Measurements from ENCODE around the gene BLOC1S4.
"Not testable (repeated sequence)": the region's sequence is repeated elsewhere in the genome, so short reads cannot be mapped to it uniquely, and the experiment has no call there.

The BLOC1S4 gene, protein sequence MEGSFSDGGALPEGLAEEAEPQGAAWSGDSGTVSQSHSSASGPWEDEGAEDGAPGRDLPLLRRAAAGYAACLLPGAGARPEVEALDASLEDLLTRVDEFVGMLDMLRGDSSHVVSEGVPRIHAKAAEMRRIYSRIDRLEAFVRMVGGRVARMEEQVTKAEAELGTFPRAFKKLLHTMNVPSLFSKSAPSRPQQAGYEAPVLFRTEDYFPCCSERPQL

DNA sequence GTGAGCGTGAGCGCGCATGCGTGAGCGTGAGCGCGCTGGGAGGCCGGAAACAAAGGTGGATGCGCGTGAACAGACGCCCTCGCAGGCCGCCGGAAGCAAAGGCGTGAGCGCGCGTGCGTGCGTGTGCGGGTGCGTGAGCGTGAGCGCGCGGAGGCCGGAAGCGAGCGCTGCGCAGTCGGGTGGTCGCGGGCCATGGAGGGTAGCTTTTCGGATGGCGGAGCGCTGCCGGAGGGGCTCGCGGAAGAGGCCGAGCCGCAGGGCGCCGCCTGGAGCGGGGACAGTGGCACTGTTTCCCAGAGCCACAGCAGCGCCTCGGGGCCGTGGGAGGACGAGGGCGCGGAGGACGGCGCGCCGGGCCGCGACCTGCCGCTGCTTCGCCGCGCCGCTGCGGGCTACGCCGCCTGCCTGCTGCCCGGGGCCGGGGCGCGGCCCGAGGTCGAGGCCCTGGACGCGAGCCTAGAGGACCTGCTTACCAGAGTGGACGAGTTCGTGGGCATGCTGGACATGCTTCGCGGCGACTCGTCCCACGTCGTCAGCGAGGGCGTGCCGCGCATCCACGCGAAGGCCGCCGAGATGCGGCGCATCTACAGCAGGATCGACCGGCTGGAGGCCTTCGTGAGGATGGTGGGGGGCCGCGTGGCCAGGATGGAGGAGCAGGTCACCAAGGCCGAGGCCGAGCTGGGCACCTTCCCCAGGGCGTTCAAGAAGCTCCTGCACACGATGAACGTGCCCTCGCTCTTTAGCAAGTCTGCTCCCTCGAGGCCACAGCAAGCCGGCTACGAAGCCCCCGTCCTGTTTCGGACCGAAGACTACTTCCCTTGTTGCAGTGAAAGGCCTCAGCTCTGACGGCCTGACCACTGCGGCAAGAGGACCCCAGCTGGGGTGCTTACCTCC is at the start of gene BLOC1S4:
BLOC1S4 (plus strand) TSS at position 157 of the 894 bp plus-strand sequence; CDS start at position 193, 36 bp downstream.
- DNase-seq: peak; percentile 73 to 94 (median 88)
- intact Hi-C loops (cut with DNase I): loop anchor here (2.0 to 10.0 kb wide), 2 partner anchors 67 to 269 kb away; partner anchors contain the start of gene KIAA0232

DNA sequence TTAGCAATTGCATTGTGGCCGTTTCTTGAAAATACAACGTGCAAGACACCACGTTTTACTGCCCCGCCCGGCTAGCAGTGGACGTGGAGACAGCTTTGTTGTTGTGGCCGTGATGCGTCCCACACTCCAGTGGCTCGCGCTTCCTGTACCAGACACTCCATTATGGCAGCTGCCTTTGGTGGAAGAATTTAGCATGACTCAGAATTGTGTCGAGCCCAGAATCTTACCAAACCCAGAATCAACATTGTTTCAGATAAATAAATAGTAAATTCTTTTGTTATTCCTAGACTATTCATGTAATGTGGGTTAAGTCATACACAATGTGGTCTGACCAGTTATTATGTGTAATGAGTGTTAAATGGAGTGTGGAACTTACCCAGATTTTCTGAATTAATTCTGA is 47.6 kb upstream of the BLOC1S4 start:
- no peak for DNase-seq
- intact Hi-C loops (cut with DNase I): no loop called here

DNA sequence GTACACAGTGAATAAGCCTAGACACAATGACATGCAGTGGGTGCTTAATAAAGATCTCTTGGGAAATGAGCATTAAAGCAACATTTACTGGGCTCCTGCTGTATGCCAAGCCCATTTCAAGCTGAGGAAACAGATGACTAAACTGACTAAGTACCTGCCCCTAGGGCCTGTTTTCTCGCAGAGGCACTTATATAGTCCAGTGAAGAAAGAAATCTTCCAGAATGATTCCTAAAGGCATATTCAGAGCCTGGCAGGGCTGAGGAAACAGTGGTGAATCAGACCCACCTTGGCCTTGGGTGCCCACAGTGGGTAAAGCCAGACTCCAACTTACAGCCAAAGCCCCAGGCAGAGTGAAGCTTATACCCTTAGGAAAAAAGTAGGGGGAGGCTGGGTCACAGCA is 44.3 kb upstream of the BLOC1S4 start:
- intact Hi-C loops (cut with DNase I): no loop called here
- no peak for DNase-seq

DNA sequence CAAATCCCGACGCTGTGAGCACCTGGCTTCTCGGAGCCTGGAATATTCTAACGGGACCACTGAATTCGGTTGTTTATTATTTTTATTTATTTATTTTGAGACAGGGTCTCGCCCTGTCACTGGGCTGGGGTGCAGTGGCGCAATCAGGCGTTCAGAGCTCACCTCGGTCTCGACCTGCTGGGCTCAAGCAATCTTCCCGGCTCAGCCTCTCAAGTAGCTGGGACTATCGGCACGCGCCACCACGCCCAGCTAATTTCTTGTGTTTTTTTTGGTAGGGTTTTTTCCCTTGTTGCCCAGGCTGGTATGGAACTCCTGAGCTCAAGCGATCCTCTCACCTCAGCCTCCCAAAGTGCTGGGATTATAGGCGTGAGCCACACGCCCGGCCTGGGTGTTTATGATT is 43.8 kb upstream of the BLOC1S4 start:
- no peak for DNase-seq
- intact Hi-C loops (cut with DNase I): no loop called here

DNA sequence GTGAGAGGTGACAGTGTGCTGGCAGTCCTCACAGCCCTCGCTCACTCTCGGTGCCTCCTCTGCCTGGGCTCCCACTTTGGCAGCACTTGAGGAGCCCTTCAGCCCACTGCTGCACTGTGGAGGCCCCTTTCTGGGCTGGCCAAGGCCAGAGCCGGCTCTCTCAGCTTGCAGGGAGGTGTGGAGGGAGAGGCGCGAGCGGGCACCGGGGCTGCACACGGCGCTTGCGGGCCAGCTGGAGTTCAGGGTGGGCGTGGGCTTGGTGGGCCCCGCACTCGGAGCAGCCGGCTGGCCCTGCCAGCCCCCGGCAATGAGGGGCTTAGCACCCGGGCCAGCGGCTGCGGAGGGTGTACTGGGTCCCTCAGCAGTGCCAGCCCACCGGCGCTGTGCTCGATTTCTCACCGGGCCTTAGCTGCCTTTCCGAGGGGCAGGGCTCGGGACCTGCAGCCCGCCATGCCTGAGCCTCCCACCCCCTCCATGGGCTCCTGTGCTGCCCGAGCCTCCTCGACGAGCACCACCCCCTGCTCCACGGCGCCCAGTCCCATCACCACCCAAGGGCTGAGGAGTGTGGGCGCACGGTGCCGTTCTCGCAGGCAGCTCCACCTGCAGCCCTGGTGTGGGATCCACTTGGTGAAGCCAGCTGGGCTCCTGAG is 43.3 kb upstream of the BLOC1S4 start:
- intact Hi-C loops (cut with DNase I); DNase-seq: not testable (repeated sequence)

DNA sequence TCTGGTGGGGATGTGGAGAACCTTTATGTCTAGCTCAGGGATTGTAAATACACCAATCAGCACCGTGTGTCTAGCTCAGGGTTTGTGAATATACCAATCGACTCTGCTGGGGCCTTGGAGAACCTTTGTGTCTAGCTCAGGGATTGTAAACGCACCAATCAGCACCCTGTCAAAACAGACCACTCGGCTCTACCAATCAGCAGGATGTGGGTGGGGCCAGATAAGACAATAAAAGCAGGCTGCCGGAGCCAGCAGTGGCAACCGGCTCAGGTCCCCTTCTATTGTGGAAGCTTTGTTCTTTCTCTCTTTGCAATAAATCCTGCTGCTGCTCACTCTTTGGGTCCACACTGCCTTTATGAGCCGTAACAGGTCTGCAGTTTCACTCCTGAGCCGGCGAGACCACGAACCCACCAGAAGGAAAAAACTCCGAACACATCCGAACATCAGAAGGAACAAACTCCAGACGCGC is 42.7 kb upstream of the BLOC1S4 start:
- DNase-seq: peak in 28 of 42 donors; percentile 6 to 70 (median 43)
- intact Hi-C loops (cut with DNase I): not testable (repeated sequence)

DNA sequence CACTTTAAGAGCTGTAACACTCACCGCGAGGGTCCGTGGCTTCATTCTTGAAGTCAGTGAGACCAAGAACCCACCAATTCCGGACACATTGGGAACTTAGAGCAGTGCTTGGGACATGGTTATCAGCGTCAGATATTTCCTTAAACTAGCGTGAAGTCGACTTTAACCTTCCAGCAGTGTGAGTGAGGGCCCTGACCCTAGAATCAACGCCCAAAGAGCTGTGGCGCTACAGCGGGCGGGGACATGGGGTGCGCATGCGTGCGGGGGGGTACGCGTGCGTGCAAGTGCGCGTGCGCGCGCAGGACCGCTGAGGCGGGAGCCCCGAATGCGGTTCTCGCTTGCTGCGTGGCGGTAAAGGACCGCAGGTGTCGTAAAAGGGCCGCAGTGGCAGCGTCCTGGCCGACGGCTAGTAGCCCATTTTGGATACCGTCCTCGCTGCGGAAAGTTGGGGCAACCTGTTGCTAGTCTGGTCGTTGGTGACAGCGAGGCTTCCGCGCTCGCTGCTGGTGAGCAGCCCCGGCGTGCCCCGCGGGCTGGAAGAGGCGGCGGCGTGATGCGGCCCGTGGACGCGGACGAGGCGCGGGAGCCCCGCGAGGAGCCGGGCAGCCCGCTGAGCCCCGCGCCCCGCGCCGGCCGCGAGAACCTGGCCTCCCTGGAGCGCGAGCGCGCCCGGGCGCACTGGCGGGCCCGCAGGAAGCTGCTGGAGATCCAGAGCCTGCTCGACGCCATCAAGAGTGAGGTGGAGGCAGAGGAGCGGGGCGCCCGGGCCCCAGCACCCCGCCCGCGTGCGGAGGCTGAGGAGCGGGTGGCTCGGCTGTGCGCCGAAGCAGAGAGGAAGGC is 42.1 kb upstream of the BLOC1S4 start:
- intact Hi-C loops (cut with DNase I): no loop called here
- DNase-seq: peak; percentile 86 to 97 (median 93)

DNA sequence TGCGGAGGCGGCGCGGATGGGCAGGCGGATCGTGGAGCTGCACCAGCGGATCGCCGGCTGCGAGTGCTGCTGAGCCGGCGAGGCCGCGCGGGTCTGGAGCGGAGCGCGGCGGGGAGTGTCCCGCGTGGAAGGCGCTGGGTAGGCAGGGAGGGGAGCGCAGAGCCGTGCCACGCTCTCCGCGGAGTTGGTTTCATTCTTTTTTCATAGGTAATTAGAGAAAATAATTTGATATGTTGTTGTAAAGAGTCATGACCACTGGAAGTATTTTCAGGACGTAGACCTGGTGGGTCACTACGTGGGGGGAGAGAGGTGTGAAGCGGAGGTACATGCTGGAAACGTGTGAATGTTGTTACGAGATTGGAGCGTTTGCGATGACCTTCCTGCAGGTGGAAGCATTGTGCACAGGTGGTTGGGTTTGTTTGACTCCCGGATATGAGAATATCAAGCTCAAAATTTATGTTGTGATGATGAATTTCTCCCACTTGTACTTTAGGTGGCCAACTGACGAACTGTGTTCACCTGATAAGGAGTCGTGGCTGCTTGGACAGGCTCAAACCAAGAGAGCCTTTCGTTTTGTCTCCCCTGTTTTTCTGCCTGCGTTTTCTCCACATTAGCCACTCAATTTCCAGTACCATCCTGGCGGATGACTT is 41.3 kb upstream of the BLOC1S4 start:
- intact Hi-C loops (cut with DNase I): no loop called here

DNA sequence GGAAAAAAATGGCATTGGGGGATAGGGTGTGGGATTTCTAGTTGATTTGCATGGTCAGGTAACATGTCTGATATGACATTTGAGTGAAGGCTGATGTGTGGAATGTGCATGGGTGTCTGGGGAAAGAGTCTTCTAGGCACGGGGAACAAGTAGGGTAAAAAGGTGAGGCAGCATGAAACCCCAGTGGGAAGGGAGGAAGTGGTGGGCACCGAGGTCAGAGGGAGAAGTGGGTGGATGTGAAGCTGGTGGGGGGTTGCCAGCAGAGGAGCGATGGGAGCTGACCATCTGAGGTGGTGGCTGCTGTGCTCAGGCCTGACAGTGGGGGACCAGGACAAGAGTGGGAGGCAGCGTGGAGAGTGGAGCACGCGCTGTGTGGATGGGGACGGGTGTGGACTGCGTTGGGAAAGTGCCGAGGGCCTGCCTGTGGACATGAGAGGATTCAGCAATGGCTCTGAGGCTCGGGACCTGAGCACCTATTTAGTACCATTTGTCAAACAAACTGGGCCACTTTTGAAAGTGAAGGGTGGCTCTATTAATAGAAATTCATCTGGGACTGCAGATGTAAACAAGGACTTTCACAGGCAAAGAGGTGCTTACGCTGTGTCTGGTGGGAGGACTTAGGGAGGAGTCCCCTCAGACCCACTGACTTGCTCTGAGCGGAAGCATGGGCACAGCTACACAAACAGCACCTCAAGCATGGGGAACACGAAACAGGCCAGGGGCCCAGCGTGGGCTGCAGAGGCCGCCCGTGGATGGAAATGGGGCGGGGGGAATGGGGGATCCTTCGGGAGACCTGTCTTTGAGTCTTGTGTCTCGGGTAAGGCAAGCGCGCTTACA is 39.0 kb upstream of the BLOC1S4 start:
- intact Hi-C loops (cut with DNase I): no loop called here
- DNase-seq: no peak

More for the DNA sequence above, 41.3 kb upstream of the BLOC1S4 start:
- peak in 18 of 42 donors; percentile 26 to 68 (median 42) for DNase-seq

DNA sequence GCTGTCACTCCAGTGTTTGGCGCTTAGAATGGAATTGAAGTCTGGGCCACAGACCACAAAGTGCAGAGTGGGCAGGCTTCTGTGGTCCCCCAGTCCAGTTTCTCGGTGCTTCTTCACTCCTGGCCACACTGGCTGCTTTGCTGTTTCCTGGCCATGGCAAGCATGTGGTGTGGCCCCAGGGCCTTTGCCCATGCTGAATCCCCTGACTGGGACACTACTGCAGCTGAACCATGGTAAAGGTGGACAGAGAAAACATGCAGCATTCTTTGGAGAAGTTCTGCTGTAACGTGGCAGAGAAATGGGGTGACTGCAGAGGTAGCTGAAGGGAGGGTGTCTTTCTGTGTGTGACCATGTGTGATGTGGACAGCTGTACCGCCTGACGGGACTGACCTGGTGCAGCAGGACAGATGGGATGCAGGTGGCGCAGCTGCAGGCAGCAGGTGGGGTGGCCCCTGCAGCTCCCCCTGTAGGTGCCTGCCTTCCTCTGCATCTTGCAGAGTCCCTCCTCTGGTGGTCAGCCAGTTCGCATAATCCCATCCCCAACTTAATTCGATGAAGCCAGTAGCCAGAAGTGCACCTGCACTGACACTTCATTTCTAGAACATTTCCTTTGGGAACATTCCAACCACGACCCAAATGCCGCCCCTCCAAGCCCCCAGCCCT is 35.5 kb upstream of the BLOC1S4 start:
- intact Hi-C loops (cut with DNase I): no loop called here

DNA sequence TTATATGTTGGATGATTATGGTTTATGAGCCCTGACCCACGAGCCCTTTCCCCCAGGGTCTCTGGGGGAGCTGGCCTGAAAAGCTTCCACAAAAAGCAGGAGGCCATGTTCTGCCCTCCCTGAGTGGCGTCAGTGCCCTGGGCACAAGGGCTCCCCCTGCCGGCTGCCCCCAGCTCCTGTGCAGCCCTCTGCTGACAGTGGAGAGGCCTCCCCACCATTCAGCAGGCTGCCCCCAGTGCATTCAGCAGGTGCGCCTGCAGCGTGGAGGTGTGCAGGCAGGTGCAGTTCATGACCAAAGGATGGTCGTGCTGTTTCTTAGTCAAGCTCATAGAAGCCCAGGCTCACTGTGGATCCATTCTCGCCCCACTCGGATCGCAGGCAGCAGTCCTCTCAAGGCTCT is 34.8 kb upstream of the BLOC1S4 start:
- intact Hi-C loops (cut with DNase I): no loop called here
- DNase-seq: no peak

More for the DNA sequence above, 35.5 kb upstream of the BLOC1S4 start:
- DNase-seq: no peak

DNA sequence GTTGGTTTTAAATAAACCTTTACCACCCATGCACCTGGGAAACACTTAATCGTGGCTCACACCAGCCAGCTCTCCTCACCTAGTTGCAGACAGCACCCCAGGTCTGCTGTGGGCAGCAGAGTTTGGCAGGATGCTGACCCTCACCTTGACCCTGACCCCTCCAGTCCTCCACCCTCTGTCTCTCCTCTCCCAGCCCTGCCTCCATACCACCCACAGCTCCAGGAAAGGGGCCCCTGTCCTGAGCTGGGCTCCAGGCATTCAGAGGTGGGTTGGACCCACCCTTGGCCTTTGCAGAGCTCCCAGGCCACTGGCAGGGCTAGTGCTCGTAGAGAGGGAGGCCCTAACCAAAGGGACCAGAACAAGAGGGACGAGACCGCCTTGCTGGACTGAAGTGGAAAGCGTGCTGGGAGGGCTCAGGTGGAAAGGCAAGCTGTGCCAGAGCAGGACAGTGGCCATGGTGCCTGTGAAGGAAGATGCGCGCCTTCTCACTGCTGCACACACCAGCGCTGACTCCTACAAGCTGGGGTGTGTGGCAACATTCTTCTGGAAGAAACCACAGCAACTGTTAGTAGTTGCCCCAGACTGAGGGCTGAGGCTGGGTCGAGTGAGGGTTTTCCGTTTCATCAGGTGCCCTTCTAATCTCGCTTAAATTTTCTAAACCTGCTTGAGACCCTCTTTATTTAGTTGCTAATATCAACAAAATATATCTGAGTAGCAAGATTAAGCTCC is 32.9 kb upstream of the BLOC1S4 start:
- no peak for DNase-seq
- intact Hi-C loops (cut with DNase I): no loop called here

DNA sequence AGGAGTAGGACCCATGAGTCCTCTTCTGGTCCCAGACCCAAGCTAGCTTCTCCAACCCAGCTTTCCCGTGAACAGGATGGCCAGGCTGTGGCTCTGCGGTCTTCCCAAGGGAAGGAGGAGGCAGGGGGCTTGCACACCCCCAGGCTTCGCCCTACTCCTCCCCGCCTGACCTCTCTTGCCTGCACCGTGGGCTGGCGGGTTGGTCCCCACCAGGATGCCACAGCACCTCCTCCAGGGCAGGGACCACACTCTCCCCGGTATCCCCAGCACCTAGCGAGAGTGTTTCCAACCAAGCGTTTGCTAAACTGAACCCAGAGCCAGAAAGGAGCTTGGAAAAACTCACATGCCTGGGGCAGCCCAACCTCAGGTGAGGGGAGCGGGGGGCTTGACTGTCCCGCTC is 31.3 kb upstream of the BLOC1S4 start:
- intact Hi-C loops (cut with DNase I): no loop called here
- DNase-seq: no peak

DNA sequence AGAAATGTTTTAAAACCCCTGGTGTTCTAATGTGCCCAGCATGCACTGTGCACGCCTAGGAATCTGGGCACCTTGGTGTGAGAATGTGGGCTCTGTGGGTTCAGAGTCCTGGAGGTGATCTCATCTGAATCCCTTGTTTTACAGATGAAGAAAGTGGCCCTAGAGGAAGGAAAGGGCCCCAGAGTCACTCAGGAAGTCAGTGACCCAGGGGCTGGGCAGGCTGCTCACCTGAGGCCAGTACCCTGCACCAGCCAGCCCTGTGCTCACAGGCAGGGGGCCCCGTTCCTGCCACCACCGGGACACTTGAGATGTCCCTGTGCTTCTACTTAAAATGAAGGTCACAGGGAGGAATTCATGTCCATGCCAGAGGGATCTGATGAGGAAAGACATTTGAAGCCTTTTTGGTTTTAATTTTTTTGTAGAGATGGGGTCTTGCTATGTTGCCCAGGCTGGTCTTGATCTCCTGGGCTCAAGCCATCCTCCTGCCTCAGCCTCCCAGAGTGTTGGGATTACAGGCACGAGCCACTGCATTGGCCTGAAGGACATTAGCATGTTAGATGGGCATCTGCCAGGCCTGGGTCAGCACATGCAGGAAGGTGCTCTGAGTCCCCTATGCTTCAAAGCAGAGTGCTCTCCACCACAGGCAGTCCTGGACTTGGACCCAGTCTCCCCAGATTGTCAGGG is 29.7 kb upstream of the BLOC1S4 start:
- intact Hi-C loops (cut with DNase I): no loop called here
- DNase-seq: no peak

DNA sequence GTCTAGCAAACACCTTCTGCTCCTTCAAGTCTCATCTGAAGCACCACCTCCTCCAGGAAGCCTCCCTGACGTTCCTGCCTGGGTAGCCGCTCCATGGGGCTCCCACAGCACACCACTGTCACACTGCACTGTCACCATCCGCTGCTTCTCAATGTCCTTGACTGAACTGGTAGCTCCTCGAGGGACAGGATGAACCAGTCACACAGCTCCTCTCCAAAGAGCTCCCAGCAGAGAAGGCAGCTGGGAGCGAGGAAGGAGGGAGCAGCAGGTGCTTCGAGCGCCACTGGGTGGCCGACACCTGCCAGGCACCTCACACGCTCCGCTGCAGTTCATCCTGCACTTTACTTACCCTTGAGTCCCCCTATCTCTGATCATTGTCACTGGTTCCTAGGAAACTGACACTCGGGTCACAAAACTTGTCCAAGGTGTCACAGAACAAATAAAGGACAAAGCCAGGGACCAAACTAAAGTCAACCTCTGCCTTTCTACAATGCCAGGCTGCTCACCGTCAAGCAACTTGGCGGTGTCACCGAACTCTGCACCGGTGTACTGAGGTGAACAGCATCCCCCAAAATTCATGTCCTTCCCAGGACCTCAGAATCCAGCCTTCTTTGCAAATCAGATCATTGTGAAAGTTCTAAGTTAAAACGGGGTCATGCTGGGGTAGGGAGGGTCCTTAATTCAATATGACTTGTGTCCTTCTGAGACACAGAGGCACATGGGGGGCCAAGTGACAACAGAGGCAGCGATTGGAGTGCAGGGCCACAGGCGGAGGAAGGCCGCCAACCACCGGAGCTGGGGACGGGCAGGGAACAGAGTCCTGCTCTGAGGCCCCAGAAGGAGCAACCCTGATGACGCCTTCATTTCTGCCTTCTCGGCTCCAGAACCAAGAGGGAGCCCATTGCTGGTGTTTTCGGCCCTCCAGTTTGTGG is 27.8 kb upstream of the BLOC1S4 start:
- no peak for DNase-seq
- intact Hi-C loops (cut with DNase I): no loop called here

Data from head of caudate nucleus (tissue), 42 donors.